Testis (tissue), 2 donors: ENCODE measurements around the gene TMEM200C.

Experiments used
- POLR2A ChIP-seq: fragments of 450-650 bp; IDR thresholded peaks from one replicate; pipeline ENCODE4 v1.6.1; 2017; ENCODE audit warnings: antibody characterized with exemption, mild to moderate bottlenecking, moderate library complexity
- TF ChIP-seq, protein P1 (sequence below), 3 experiments: fragments of 450-650 bp in 2 of 3; fragments of 200-600 bp in 1 of 3; sonication (generic) in 1 of 3; IDR thresholded peaks; one replicate each; pipeline ENCODE4 v1.5.1; 2016 to 2019; ENCODE audit warnings: antibody characterized with exemption in 3 of 3, mild to moderate bottlenecking in 2 of 3, moderate library complexity in 1 of 3

DNA sequence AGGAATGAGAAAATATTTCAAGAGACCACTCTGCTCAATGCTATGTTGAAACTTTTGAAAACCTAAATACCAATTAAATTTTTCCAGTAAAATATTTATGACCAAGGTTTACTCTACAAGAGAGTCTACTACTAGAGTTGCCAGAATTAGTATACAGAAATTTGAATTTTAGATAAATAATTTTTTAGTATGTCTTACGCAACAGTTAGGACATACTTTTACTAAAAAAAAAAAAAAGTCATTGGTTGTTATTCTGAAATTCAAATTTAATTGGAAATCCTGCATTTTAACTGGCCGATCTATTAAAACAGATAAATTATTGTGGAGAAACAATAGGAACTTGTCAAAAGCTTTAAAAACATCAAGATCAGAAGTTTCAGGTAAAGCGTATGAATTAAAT is 49.1 kb upstream of the TMEM200C start:
- TF ChIP-seq, protein P1, sequence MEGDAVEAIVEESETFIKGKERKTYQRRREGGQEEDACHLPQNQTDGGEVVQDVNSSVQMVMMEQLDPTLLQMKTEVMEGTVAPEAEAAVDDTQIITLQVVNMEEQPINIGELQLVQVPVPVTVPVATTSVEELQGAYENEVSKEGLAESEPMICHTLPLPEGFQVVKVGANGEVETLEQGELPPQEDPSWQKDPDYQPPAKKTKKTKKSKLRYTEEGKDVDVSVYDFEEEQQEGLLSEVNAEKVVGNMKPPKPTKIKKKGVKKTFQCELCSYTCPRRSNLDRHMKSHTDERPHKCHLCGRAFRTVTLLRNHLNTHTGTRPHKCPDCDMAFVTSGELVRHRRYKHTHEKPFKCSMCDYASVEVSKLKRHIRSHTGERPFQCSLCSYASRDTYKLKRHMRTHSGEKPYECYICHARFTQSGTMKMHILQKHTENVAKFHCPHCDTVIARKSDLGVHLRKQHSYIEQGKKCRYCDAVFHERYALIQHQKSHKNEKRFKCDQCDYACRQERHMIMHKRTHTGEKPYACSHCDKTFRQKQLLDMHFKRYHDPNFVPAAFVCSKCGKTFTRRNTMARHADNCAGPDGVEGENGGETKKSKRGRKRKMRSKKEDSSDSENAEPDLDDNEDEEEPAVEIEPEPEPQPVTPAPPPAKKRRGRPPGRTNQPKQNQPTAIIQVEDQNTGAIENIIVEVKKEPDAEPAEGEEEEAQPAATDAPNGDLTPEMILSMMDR (IDR thresholded peaks at IDR 0.05): no peak
- TF ChIP-seq POLR2A: no peak
